ENCODE results near the gene OR10H1. TPM values are rescaled to one million over a fixed set of nuclear protein-coding genes. Genes with fewer than 3 reads are reported as not detected.

Gene OR10H1
- polyA plus RNA-seq, 1 donor from 2014 or later: not detected

DNA sequence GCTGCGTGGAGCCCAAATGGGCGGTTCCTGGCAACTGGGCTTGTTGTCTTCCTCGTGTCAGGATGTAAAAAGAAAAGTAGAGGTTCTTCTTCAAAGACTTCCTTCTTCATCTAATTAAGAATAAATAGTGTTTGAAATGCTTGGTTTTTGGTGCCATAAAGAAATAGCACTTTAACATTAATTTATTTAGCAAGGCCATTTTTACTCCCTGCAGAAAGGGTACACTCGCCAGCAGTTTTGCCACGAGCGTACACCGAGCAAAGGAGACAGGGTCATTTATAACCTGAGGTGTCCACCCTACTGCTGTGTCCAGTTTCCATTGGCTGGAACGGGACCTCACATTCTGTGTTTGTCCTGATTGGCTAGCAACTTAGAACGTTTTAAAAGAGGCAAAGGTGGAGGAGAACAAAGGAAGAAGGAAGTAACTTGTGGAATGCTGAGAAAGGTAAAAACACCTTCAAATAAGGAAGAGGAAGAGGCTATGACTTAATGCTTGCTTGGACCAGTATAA lies 21.8 kb upstream of the OR10H1 start:
- Histone ChIP-seq H3K79me2 (replicated peaks; ENCODE audit: insufficient read depth, low read length) (no peaks in the 10 kb centered on the region), H3K4me3 (ENCODE audit: low read length) (no peak overlapping the region), H3K36me3 (ENCODE audit: insufficient read depth, low read length) (no peaks in the 10 kb centered on the region), H3K27ac (ENCODE audit: low read length) (no peak overlapping the region), H3F3A (ENCODE audit: insufficient read depth, low read length, poor library complexity, severe bottlenecking) (no peaks in the 10 kb centered on the region), H3K9me3 (ENCODE audit: low read length) (peaks cover 6% of the 10 kb centered on the region), H2AFZ (ENCODE audit: low read depth, low read length) (no peak overlapping the region), H3K4me2 (ENCODE audit: low read length) (no peak overlapping the region), H3K9me2 (ENCODE audit: insufficient read depth, low read length) (no peaks in the 10 kb centered on the region), H3K27me3 (ENCODE audit: insufficient read depth, low read depth, low read length) (no peaks in the 10 kb centered on the region), H3K9ac (ENCODE audit: low read length) (no peak overlapping the region), H4K20me1 (ENCODE audit: insufficient read depth) (no peaks in the 10 kb centered on the region)
- no peak for TF ChIP-seq EZH2 (IDR thresholded peaks at IDR 0.05; ENCODE audit: borderline replicate concordance, insufficient read depth, low read length, poor library complexity, severe bottlenecking)
- TF ChIP-seq TAF1 (IDR thresholded peaks at IDR 0.05; ENCODE audit: low read depth): no peak
- no peak for TF ChIP-seq SMC3 (conservative IDR thresholded peaks at IDR 0.05; ENCODE audit: poor library complexity)
- no peak for TF ChIP-seq RAD21 (conservative IDR thresholded peaks at IDR 0.05)
- TF ChIP-seq POLR2AphosphoS5 (IDR thresholded peaks at IDR 0.05): no peak
- TF ChIP-seq, protein P1, sequence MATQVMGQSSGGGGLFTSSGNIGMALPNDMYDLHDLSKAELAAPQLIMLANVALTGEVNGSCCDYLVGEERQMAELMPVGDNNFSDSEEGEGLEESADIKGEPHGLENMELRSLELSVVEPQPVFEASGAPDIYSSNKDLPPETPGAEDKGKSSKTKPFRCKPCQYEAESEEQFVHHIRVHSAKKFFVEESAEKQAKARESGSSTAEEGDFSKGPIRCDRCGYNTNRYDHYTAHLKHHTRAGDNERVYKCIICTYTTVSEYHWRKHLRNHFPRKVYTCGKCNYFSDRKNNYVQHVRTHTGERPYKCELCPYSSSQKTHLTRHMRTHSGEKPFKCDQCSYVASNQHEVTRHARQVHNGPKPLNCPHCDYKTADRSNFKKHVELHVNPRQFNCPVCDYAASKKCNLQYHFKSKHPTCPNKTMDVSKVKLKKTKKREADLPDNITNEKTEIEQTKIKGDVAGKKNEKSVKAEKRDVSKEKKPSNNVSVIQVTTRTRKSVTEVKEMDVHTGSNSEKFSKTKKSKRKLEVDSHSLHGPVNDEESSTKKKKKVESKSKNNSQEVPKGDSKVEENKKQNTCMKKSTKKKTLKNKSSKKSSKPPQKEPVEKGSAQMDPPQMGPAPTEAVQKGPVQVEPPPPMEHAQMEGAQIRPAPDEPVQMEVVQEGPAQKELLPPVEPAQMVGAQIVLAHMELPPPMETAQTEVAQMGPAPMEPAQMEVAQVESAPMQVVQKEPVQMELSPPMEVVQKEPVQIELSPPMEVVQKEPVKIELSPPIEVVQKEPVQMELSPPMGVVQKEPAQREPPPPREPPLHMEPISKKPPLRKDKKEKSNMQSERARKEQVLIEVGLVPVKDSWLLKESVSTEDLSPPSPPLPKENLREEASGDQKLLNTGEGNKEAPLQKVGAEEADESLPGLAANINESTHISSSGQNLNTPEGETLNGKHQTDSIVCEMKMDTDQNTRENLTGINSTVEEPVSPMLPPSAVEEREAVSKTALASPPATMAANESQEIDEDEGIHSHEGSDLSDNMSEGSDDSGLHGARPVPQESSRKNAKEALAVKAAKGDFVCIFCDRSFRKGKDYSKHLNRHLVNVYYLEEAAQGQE (IDR thresholded peaks at IDR 0.05; ENCODE audit: borderline replicate concordance): no peak
- TF ChIP-seq, protein P2, sequence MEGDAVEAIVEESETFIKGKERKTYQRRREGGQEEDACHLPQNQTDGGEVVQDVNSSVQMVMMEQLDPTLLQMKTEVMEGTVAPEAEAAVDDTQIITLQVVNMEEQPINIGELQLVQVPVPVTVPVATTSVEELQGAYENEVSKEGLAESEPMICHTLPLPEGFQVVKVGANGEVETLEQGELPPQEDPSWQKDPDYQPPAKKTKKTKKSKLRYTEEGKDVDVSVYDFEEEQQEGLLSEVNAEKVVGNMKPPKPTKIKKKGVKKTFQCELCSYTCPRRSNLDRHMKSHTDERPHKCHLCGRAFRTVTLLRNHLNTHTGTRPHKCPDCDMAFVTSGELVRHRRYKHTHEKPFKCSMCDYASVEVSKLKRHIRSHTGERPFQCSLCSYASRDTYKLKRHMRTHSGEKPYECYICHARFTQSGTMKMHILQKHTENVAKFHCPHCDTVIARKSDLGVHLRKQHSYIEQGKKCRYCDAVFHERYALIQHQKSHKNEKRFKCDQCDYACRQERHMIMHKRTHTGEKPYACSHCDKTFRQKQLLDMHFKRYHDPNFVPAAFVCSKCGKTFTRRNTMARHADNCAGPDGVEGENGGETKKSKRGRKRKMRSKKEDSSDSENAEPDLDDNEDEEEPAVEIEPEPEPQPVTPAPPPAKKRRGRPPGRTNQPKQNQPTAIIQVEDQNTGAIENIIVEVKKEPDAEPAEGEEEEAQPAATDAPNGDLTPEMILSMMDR (IDR thresholded peaks at IDR 0.05; ENCODE audit: poor library complexity, severe bottlenecking): no peak
- no peak for TF ChIP-seq MXI1 (conservative IDR thresholded peaks at IDR 0.05; ENCODE audit: poor library complexity, severe bottlenecking)
- no peak for TF ChIP-seq EP300 (conservative IDR thresholded peaks at IDR 0.05; ENCODE audit: poor library complexity, severe bottlenecking)

DNA sequence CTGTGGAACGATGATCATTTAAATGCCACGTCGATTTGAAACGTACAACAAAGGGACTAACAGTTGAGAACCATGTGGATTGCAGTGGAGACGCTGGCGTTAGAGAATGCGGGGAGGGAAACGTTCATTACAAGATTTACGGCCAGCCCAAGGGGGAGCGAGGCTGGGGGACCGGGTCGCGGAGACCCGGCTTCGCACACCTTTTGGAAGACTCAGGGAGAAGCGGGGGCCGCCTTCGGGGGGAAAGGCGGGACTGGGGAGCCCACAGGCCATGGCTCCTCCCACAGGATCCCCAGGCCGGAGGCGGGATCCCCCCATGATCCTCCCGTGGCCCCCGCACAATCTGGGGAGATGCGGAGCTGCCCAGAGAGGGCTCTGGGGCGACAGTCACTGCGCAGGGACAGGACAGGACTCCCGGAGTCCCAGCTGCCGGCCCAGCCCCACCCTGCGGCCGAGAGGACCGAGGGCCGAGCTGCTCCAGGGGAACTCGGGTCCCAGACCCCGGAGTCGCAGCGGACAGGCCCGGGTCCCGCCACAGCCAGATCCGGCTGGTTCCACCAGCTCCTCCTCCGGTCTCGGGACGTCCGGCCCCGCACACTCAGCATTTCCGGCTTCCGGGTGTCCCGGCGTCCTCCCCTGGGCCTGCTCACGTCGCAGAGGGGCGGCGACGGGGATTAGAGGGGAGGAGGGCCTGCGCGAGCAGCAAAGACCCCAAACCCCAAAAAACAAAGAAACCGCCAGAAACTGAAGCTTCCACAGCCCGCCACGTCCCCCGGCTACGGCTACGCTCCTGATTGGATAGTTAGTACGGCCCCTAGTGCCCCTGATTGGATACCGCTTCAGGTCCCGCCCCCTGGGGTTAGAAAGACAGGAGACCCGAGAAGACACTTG lies 21.1 kb upstream of the OR10H1 start:
- Histone ChIP-seq H3K4me2 (ENCODE audit: low read length) (no peak overlapping the region), H3K9me2 (ENCODE audit: insufficient read depth, low read length) (no peaks in the 10 kb centered on the region), H3K36me3 (ENCODE audit: insufficient read depth, low read length) (no peaks in the 10 kb centered on the region), H3K9me3 (ENCODE audit: low read length) (peaks cover 8% of the 10 kb centered on the region), H3K27ac (ENCODE audit: low read length) (no peak overlapping the region), H3K4me3 (ENCODE audit: low read length) (no peak overlapping the region), H3F3A (ENCODE audit: insufficient read depth, low read length, poor library complexity, severe bottlenecking) (no peaks in the 10 kb centered on the region), H3K79me2 (replicated peaks; ENCODE audit: insufficient read depth, low read length) (no peaks in the 10 kb centered on the region), H2AFZ (ENCODE audit: low read depth, low read length) (no peak overlapping the region), H3K27me3 (ENCODE audit: insufficient read depth, low read depth, low read length) (no peaks in the 10 kb centered on the region), H4K20me1 (ENCODE audit: insufficient read depth) (no peaks in the 10 kb centered on the region), H3K9ac (ENCODE audit: low read length) (no peak overlapping the region)
- TF ChIP-seq RAD21 (conservative IDR thresholded peaks at IDR 0.05) (no peak), SMC3 (conservative IDR thresholded peaks at IDR 0.05; ENCODE audit: poor library complexity) (no peak), EP300 (conservative IDR thresholded peaks at IDR 0.05; ENCODE audit: poor library complexity, severe bottlenecking) (no peak), TAF1 (IDR thresholded peaks at IDR 0.05; ENCODE audit: low read depth) (no peak), MXI1 (conservative IDR thresholded peaks at IDR 0.05; ENCODE audit: poor library complexity, severe bottlenecking) (no peak), EZH2 (IDR thresholded peaks at IDR 0.05; ENCODE audit: borderline replicate concordance, insufficient read depth, low read length, poor library complexity, severe bottlenecking) (no peak), POLR2AphosphoS5 (IDR thresholded peaks at IDR 0.05) (no peak)
- TF ChIP-seq, protein P2 (IDR thresholded peaks at IDR 0.05; ENCODE audit: poor library complexity, severe bottlenecking): no peak
- TF ChIP-seq, protein P1 (IDR thresholded peaks at IDR 0.05; ENCODE audit: borderline replicate concordance): no peak
